NCI-H2171 treated with DMSO at 0.1 percent for 48 hours (cell line): ENCODE measurements around the gene PIK3R2.
A peak's percentile ranks its signal among the peaks of the same experiment; 100 is the strongest.
"Not testable (repeated sequence)": the region's sequence is repeated elsewhere in the genome, so short reads cannot be mapped to it uniquely, and the experiment has no call there.

ENCODE experiments used
- DNase-seq: peaks from one replicate; lab custom pipeline; 2025; lab: John Stamatoyannopoulos, UW

Gene PIK3R2

DNA sequence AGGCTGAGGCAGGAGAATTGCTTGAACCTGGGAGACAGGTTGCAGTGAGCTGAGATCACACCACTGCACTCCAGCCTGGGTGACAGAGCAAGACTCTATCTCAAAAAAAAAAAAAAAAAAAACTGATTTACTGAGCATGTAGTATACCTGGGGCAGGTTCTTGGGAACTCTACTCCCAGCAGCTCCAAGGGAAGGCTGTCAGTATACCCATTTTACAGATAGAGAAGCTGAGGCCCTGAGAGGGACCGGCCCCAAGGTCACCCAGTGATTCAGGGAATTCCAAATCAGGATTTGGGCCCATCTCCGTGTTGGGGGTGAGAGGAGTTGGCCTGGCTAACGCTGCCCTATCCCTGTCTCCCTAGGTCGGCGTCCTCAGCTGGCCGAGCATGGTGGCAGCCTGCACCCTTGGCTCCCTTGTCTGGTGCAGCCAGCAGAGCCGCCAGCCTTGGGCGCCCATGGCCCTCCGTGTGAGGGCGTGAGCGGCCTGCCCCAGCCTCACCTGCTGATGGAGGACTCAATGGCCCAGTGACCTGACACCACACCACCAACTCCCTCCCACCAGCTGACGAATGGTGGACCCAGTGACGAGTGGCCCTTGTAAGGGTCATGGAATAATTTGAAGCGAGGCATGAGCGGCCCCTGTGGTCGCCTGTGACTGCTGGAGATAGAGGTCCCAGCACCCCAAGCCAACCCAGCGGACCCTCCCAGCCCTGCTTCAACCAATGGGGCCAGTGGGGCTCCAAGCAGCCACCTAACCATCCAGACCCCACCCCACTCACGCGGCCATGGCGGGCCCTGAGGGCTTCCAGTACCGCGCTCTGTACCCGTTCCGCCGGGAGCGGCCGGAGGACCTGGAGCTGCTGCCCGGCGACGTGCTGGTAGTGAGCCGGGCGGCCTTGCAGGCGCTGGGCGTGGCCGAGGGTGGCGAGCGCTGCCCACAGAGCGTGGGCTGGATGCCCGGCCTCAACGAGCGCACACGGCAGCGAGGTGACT, 2.4 kb downstream of the PIK3R2 start:
- DNase-seq: no peak

DNA sequence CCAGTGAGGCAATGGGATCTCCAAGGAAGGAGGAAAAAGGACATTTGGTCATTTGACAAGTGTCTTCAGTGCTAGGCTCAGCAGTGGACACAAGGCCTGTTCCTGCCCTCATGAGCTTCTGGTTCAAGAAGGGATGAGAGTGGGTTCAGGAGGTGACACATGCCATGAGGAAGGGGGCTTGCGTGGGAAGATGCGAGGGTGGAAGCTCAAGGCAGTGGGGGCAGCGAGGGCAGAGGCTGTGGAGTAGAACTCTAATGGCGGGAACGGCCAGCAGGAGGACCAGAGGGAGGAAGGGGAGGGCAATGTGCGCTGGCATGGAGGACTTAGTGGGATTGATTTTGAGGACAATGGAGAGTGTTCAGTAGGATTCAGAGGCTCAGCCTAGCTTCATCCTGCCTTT, 3.3 kb downstream of the PIK3R2 start:
- no peak for DNase-seq

DNA sequence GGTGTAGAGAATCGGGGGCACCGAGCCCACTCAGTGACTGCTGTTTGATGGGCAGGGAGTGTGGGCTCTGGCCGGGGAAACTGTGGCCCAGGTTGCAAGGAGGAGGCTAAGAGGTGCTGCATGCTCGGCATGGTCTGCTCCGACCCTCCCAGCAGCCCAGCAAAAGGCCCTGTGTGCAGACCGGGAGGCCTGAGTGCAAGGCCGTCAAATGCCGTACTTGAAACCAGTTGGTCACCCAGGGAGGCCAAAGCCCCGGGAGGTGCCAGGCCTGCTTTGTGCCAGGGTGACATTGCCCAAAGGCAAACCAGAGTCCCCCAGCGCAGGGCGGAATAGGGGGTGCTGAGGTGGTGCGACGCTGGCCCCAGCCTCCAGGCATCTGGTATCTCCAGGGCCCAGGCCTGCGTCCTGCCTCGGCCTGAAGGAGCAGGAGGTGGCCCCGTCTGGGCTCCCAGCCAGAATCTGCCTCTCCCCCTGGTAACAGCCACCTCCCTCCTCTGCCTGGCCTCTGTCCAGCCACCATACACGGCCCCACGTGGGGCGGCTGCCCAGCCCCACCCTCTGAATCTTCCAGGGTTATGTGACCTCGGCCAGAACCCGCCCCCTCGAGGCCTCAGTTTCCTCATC, 4.0 kb downstream of the PIK3R2 start:
- DNase-seq: peak; percentile 95

DNA sequence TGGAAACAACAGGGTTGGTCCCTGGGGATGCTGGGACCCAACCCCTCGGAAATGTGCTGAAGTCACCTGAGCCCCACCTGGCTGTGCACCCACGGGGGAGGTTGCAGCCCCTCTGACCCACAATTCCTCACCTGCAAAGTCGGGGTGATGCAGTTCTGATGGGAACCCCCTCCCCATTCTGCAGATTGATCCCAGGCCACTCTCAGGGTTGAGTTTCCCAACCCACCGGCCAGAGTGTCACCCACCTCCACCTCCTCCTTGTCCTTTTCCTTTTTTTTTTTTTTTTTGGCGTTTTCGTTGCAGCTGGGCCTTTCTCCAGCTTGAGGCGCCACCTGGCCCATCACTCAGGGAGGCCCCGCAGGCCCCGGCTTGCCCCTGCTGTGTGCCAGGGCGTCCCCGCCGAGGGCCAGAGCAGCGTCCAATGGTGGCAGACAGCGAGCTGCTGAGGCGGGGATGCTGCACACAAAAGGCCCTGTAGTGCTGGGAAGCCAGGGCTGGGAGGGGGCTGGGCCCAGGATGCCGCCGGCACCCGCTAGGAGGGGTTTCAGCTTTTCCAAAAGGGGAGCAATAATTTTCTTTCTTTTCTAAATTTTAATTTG, 4.6 kb downstream of the PIK3R2 start:
- DNase-seq: peak; percentile 95

DNA sequence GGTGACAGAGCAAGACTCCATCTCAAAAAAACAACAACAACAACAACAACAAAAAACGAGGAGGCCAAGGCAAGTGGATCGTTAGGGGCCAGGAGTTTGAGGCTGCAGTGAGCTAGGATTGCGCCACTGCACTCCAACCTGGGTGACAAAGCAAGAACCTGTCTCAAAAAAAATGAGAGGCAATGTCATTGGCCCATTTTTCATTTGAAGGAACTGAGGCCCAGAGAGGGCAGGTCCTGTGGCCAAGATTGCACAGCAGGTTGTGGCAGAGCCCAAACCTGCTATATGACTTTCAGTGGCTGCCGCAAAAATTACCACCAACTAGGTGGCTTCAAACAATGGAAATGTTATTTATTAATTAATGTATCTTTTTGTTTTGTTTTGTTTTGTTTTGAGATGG, 5.5 kb downstream of the PIK3R2 start:
- DNase-seq: peak; percentile 36

DNA sequence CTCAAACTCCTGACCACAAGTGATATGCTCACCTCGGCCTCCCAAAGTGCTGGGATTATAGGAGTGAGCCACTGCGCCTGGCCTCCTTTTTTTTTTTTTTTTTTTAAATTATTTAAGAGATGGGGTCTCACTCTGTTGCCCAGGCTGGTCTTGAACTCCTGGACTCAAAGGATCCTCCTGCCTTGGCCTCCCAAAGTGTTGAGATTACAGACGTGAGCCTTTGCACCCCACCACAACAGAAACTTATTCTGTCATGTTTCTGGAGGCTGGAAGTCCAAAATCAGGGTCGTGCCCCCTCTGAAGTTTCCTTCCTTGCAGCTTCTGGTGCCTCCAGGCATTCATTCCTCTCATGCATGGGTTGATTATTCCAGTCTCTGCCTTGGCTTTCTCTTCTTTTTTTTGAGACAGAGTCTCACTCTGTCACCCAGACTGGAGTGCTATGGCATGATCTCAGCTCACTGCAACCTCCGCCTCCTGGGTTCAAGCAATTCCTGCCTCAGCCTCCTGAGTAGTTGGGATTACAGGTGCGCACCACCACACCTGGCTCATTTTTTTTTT, 6.2 kb downstream of the PIK3R2 start:
- DNase-seq: not testable (repeated sequence)

DNA sequence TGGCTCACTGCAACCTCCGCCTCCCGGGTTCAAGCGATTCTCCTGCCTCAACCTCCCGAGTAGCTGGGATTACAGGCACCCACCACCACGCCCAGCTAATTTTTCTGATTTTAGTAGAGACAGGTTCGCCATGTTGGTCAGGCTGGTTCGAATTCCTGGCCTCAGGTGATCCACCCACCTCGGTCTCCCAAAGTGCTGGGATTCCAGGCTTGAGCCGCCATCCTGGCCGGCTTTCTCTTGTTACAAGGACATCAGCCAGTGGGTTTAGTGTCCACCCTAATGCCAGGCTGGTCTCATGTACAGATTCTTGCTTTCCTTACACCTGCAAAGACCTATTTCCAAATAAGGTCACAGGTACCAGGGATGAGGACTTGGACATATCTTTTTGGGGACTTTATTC, 6.8 kb downstream of the PIK3R2 start:
- no peak for DNase-seq

DNA sequence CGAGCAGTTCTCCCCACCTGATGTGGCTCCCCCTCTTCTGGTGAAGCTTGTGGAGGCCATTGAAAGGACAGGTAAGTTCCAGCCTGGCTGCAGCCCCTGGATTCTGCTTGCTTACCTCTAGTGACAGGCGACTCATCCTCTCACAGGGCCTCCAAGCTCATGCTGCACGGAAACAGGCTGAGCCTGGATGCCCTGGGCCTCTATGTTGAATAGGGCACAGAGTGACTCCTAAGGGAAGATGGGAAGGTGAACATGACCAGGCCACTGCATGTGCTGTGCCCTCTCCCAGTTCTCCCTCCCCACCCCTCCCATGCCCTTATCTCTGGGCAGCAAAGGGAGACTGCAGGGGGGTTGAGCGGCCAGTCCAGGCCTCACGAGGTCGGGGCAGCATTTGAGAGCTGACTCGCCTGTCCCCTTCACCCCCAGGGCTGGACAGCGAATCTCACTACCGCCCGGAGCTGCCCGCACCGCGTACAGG, 7.6 kb downstream of the PIK3R2 start:
- DNase-seq: no peak

DNA sequence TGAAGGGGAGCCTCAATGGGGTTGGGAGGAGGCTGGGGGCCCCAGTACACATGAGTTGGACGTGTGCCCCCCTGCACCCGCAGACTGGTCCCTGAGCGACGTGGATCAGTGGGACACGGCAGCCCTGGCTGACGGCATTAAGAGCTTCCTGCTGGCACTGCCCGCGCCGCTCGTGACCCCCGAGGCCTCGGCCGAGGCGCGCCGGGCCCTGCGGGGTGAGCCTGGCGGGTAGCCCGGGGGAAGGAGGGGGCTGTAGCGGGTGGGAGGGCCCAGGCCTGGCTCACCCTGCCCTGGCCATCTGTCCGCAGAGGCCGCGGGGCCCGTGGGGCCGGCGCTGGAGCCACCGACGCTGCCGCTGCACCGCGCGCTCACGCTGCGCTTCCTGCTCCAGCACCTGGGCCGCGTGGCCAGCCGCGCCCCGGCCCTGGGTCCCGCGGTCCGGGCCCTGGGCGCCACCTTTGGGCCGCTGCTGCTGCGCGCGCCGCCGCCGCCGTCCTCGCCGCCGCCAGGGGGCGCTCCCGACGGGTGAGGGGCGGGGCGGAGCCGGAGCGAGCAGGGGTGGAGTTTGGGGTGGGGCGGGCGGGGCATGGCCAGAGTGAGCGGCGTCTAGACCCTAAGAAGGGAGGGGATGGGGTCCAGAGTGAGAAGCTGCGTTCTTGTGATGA, 8.1 kb downstream of the PIK3R2 start:
- DNase-seq: peak; percentile 62

DNA sequence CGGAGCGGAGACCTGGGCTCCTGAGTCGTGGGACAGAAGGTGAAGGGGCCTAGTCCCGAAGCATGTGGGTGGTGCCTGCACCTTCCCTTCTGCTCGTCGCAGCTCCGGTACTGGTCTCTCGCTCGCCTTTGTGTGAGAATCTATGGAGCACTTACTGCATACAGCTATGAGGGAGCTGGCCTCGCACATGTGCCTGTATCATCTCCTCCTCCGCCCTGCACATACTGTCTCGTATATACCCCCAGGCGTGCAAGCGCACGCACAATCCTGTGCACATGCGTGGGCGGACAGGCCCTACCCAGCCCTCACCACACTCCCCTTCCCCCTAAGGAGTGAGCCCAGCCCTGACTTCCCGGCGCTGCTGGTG, 8.7 kb downstream of the PIK3R2 start:
- no peak for DNase-seq

DNA sequence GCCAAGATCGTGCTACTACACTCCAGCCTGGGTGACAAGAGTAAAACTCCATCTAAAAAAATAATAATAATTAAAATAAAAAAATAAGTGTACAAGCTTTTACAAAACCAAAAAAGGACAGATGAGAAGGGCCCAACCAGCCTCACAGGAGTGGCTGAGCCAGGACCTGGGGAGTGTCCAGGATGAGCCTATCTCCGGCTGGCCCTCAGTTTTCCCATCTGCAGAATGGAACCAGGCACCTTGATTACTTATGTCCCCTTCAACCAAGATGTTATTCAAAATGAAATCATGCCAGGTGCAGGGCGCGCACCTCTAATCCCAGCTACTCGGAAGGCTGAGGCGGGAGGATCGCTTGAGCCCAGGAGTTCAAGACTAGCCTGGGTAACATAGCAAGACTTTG, 11.1 kb downstream of the PIK3R2 start:
- no peak for DNase-seq

DNA sequence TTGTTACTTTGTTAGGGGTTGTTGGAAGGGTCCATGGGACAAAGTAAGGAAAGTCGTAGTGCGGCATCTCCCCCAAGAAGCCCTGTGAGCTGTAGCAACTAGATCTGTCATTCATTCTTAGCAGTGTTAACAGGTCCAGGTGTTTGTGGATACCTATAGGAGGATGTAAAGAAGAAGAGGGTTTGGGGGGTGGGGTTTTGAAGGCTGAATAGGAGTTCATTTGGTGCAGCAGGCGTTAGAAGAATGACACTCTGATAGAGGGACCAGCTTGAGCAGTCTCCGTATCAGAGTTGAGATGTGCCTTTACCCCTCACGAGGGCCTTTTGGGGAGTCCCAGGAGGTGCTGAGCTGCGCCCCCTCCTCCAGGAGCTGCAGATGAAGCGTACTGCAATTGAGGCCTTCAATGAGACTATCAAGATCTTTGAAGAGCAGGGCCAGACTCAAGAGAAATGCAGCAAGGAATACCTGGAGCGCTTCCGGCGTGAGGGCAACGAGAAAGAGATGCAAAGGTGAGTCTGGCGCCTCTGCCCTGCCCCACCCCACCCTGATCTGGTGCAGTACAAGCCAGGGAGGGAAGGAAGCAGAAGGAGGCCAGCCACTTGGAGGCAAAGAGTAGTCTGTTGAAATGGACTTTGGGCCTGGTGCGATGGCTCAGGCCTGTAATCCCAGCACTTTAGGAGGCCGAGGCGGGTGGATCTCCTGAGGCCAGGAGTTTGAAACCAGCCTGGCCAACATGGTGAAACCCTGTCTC, 13.0 kb downstream of the PIK3R2 start:
- no peak for DNase-seq

DNA sequence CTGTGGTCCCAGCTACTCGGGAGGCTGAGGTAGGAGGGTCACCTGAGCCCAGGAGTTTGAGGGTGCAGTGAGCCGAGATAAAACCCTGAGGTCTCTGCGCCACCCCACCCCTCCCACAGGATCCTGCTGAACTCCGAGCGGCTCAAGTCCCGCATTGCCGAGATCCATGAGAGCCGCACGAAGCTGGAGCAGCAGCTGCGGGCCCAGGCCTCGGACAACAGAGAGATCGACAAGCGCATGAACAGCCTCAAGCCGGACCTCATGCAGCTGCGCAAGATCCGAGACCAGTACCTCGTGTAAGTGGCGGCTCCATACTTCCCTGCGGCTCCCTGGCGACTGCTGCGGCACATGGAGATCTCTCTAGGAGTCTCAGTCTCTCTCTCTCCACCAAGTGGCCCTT, 14.0 kb downstream of the PIK3R2 start:
- DNase-seq: no peak

DNA sequence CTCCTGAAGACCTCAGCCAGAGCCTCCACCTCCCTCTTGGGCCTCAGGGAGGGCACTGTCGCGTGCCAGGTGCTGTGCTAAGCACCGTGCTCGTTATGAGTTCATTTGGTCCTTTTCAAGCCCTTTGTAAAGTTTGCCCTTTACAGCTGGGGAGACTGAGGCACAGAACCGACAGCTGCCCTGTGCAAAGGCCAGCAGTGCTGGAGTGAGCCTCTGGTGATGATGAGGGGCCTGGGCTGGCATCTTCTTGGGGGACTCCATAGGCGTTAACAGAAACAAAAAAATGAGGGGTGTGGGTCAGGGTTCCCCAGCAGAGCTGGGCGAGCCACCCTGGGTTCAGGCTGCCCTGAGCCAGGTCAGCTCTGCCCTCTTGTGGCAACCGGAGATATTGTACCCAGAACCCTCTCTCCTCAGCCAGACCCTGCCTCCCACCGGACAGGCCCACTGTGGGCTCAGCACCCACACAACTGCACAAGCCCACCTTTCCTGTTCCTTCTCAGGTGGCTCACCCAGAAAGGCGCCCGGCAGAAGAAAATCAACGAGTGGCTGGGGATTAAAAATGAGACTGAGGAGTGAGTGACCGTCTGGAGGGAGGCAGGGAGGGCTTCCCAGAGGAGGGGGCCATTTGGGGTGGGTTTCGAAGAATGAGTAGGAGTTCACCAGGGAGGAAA, 15.1 kb downstream of the PIK3R2 start:
- peak; percentile 32 for DNase-seq

DNA sequence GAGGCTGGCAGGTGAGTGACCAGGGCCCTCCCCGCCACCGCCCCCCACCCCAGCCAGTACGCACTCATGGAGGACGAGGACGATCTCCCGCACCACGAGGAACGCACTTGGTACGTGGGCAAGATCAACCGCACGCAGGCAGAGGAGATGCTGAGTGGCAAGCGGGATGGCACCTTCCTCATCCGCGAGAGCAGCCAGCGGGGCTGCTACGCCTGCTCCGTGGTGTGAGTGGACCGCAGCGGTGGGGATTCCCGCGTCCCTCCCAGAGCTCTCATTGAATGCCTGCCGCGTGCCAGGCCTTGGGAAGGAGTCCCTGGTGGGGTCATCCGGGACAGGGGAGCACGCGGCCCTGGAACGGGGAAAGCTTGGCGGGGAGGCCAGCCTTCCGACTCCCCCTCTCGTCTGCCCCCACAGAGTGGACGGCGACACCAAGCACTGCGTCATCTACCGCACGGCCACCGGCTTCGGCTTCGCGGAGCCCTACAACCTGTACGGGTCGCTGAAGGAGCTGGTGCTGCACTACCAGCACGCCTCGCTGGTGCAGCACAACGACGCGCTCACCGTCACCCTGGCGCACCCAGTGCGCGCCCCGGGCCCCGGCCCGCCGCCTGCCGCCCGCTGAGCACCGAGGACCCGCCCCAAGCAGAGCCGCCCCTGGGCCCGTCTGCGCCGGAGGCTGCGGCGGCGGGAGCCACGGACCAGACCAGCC, 15.9 kb downstream of the PIK3R2 start:
- no peak for DNase-seq

DNA sequence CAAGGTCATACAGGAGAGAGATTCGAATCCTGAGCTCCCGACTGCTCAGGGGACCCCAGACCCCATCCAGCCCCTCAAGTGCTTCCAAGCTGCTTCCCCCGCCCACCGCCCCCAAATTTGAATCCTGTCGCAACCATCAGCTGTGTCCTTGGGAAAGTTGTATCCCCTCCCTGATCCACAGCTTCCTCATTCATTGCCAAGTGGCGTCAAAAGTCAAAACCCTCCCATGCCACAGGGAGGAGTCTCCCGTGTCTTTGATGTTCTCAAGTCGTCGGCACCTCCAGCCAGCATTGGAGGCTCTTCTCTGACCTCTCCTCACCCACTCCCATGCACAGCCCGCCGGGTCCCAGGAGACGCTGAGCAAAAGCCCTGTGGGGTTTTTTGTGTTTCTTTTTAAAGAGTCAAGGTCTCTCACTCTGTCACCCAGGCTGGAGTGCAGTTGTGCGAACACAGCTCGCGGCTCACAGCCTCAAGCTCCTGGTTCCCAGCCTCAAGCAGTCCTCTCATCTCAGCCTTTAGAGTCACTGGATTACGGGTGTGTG, 17.8 kb downstream of the PIK3R2 start:
- DNase-seq: no peak

DNA sequence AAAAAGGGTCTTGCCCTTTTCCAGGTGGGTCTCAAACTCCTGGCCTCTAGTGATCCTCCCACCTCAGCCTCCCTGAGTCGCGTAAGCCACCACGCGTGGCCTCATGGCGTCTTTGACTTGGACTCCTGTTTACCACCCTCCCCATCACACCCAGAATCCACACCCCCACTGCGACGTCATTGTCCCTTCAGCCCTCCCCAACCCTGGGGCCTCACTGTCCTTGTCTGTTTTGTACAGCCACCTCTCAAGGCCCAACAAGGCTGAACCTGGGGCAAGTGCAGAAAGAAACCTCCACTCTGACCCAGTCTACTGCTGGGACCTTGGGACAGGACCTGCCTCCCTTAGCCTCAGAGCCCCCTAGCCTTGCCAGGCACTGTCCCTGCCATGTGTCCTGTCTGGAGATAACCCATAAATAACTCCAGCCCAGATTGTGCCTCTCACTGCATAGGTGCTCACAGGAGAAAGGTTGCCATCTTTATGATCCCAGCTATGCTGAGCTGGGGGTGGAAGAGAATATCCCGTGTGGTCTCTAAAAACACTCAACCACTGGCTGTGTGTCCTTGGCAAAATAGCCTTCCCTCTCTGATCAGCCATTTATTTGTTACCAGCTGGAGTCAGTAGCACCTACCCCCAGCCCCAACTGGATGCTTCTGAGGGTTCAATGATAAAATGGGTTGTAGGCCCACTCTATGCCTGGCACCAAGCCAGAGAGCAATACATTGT, 18.8 kb downstream of the PIK3R2 start:
- no peak for DNase-seq

DNA sequence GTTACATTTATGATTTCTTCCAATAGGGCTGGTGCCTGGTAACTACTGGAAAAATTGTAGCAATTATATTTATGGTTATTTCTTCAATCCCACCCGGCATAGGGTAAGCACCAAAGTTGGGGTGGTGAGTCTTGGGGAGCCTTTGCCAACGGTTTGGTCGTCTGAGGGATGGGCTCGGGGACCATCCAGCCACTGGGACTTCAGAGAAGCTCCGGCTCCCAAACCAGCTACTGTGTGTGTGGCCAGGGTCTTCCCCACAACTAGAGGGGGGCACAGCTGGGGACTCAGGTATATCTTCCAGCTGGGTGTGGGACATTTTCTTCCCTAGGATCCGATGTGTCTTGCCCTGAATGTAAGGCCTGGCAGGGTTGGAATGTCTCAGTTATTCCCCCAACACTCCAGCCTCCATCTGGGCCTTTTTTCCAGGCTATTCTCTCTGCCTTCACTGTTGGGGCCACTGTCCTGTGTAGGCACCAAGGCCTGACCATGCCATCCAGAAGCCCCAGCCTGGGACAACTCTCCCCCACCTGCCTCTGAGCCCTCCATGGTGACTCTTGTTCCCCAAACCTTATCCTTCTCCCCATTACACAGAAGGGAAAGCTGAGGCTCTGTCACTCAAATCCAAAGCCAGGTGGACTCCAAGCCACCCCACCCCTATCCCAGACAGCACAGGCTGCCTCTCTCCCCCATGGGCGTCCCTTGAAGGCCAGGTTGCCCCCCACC, 19.5 kb downstream of the PIK3R2 start:
- DNase-seq: no peak
